ENCODE results near the gene ACOT13. TPM values are rescaled to one million over a fixed set of nuclear protein-coding genes. Genes with fewer than 3 reads are reported as not detected.

The ACOT13 gene
- total and polyA plus RNA-seq, 2 of the 8 experiments (the other 6 are each of a cell fraction or from before 2014, with no cell fraction given), result 27.6 to 40.6 TPM

GRCh38 chr6:24664046-24664987, 2.6 kb upstream of the ACOT13 start (continued):
- no peak for TF ChIP-seq RBBP5 (IDR thresholded peaks at IDR 0.05; ENCODE audit: borderline replicate concordance, low read depth, low read length)
- TF ChIP-seq TBP (IDR thresholded peaks at IDR 0.05; ENCODE audit: low read depth, low read length), result no peak
- TF ChIP-seq GABPA (IDR thresholded peaks at IDR 0.05; ENCODE audit: borderline replicate concordance, insufficient read depth, low read length), result no peak
- TF ChIP-seq EP300 (IDR thresholded peaks at IDR 0.05; ENCODE audit: borderline replicate concordance in 1 of 2, low read depth in 2 of 2, low read length in 2 of 2), result no peak
